ENCODE measurements around the gene SEMA7A.
"Not testable (repeated sequence)": the region's sequence is repeated elsewhere in the genome, so short reads cannot be mapped to it uniquely, and the experiment has no call there.

The SEMA7A gene

GRCh38 chr15:74392451-74392830 is 41.3 kb downstream of the SEMA7A start:
- no peak overlapping the region for H3K27ac ChIP-seq

GRCh38 chr15:74391582-74392450 is 41.9 kb downstream of the SEMA7A start:
- no peak overlapping the region for H3K4me3 ChIP-seq
- TF ChIP-seq POLR2AphosphoS5 (IDR thresholded peaks at IDR 0.05; ENCODE audit: borderline replicate concordance, low read depth, low read length) (no peak), EZH2 (IDR thresholded peaks at IDR 0.05) (no peak), FOXP2 (optimal IDR thresholded peaks at IDR 0.05; ENCODE audit: control extremely low read depth, extremely low read length, insufficient read depth) (no peak)
- H3K9ac ChIP-seq (ENCODE audit: insufficient read length) = no peak overlapping the region
- no peaks in the 10 kb centered on the region for H3K36me3 ChIP-seq (ENCODE audit: insufficient read depth, low read length)
- DNase-seq (ENCODE audit: low read depth, low spot score) = no peak
- H3K9me3 ChIP-seq (ENCODE audit: low read depth, low read length) = no peaks in the 10 kb centered on the region
- H3K27ac ChIP-seq = no peak overlapping the region

More at GRCh38 chr15:74392451-74392830, 41.3 kb downstream of the SEMA7A start:
- no peak overlapping the region for H3K9ac ChIP-seq (ENCODE audit: insufficient read length)
- DNase-seq (ENCODE audit: low read depth, low spot score) = no peak
- no peak overlapping the region for H3K4me3 ChIP-seq
- no peaks in the 10 kb centered on the region for H3K9me3 ChIP-seq (ENCODE audit: low read depth, low read length)
- no peaks in the 10 kb centered on the region for H3K36me3 ChIP-seq (ENCODE audit: insufficient read depth, low read length)
- no peak for TF ChIP-seq EZH2 (IDR thresholded peaks at IDR 0.05)
- TF ChIP-seq POLR2AphosphoS5 (IDR thresholded peaks at IDR 0.05; ENCODE audit: borderline replicate concordance, low read depth, low read length) = no peak
- no peak for TF ChIP-seq FOXP2 (optimal IDR thresholded peaks at IDR 0.05; ENCODE audit: control extremely low read depth, extremely low read length, insufficient read depth)

- DNase-seq (ENCODE audit: low read depth, low spot score) = no peak
- no peaks in the 10 kb centered on the region for H3K9me3 ChIP-seq (ENCODE audit: low read depth, low read length)
- no peak overlapping the region for H3K27ac ChIP-seq
- H3K4me3 ChIP-seq = no peak overlapping the region
- no peak overlapping the region for H3K9ac ChIP-seq (ENCODE audit: insufficient read length)
- H3K36me3 ChIP-seq (ENCODE audit: insufficient read depth, low read length) = no peaks in the 10 kb centered on the region
- TF ChIP-seq EZH2 (IDR thresholded peaks at IDR 0.05) (no peak), POLR2AphosphoS5 (IDR thresholded peaks at IDR 0.05; ENCODE audit: borderline replicate concordance, low read depth, low read length) (no peak), FOXP2 (optimal IDR thresholded peaks at IDR 0.05; ENCODE audit: control extremely low read depth, extremely low read length, insufficient read depth) (no peak)
Observed at GRCh38 chr15:74390647-74391288, 43.0 kb downstream of the SEMA7A start.

- not testable (repeated sequence) for DNase-seq (ENCODE audit: low read depth, low spot score); H3K27ac ChIP-seq; H3K4me3 ChIP-seq; H3K36me3 ChIP-seq (ENCODE audit: insufficient read depth, low read length); H3K9ac ChIP-seq (ENCODE audit: insufficient read length); H3K9me3 ChIP-seq (ENCODE audit: low read depth, low read length)
Observed at GRCh38 chr15:74390049-74390646, 43.6 kb downstream of the SEMA7A start.

GRCh38 chr15:74389241-74390048 is 44.3 kb downstream of the SEMA7A start:
- Histone ChIP-seq H3K4me3 (no peak overlapping the region), H3K9ac (ENCODE audit: insufficient read length) (no peak overlapping the region)
- DNase-seq (ENCODE audit: low read depth, low spot score) = no peak

GRCh38 chr15:74388363-74388951 is 45.3 kb downstream of the SEMA7A start:
- TF ChIP-seq EZH2 (IDR thresholded peaks at IDR 0.05) = no peak
- TF ChIP-seq POLR2AphosphoS5 (IDR thresholded peaks at IDR 0.05; ENCODE audit: borderline replicate concordance, low read depth, low read length) = no peak
- no peak for TF ChIP-seq FOXP2 (optimal IDR thresholded peaks at IDR 0.05; ENCODE audit: control extremely low read depth, extremely low read length, insufficient read depth)
- Histone ChIP-seq H3K27ac (no peak overlapping the region), H3K36me3 (ENCODE audit: insufficient read depth, low read length) (no peaks in the 10 kb centered on the region), H3K4me3 (no peak overlapping the region), H3K9ac (ENCODE audit: insufficient read length) (no peak overlapping the region), H3K9me3 (ENCODE audit: low read depth, low read length) (no peaks in the 10 kb centered on the region)
- DNase-seq (ENCODE audit: low read depth, low spot score) = no peak

More at GRCh38 chr15:74389241-74390048, 44.3 kb downstream of the SEMA7A start:
- Histone ChIP-seq H3K36me3 (ENCODE audit: insufficient read depth, low read length) (no peaks in the 10 kb centered on the region), H3K27ac (no peak overlapping the region), H3K9me3 (ENCODE audit: low read depth, low read length) (no peaks in the 10 kb centered on the region)
- no peak for TF ChIP-seq EZH2 (IDR thresholded peaks at IDR 0.05)
- TF ChIP-seq POLR2AphosphoS5 (IDR thresholded peaks at IDR 0.05; ENCODE audit: borderline replicate concordance, low read depth, low read length) = no peak
- TF ChIP-seq FOXP2 (optimal IDR thresholded peaks at IDR 0.05; ENCODE audit: control extremely low read depth, extremely low read length, insufficient read depth) = no peak

GRCh38 chr15:74387621-74388362 is 46.0 kb downstream of the SEMA7A start:
- Histone ChIP-seq H3K36me3 (ENCODE audit: insufficient read depth, low read length) (no peaks in the 10 kb centered on the region), H3K9me3 (ENCODE audit: low read depth, low read length) (no peaks in the 10 kb centered on the region), H3K4me3 (no peak overlapping the region), H3K9ac (ENCODE audit: insufficient read length) (no peak overlapping the region), H3K27ac (no peak overlapping the region)
- DNase-seq (ENCODE audit: low read depth, low spot score) = no peak
- TF ChIP-seq EZH2 (IDR thresholded peaks at IDR 0.05) (no peak), FOXP2 (optimal IDR thresholded peaks at IDR 0.05; ENCODE audit: control extremely low read depth, extremely low read length, insufficient read depth) (no peak), POLR2AphosphoS5 (IDR thresholded peaks at IDR 0.05; ENCODE audit: borderline replicate concordance, low read depth, low read length) (no peak)
